MM.1S (cell line): ENCODE data around the gene ADCY5.

Source experiments
- DNase-seq: peaks from one replicate; pipeline ENCODE4 v3.0.0-alpha.2; 2015
- H2AFZ ChIP-seq: fragments of 300-600 bp; sonication (generic); 2 replicates; pipeline ENCODE4 v1.6.0; 2016; ENCODE audit warnings: antibody characterized with exemption, low read length
- H3F3A ChIP-seq: fragments of 300-600 bp; sonication (generic); 2 replicates; pipeline ENCODE4 v1.6.1; 2016; ENCODE audit warnings: mild to moderate bottlenecking, antibody characterized with exemption, low read length, moderate library complexity, mixed read lengths; ENCODE audit not compliant: insufficient read depth
- H3K27ac ChIP-seq: fragments of 300-600 bp; sonication (generic); 2 replicates; pipeline ENCODE4 v1.5.1; 2016; ENCODE audit warnings: mild to moderate bottlenecking, low read length
- H3K27me3 ChIP-seq: fragments of 300-600 bp; sonication (generic); replicated peaks from 2 replicates; pipeline ENCODE4 v1.6.0; 2016; ENCODE audit warnings: low read length; ENCODE audit not compliant: insufficient read depth
- H3K36me3 ChIP-seq: fragments of 300-600 bp; sonication (generic); replicated peaks from 2 replicates; pipeline ENCODE4 v1.6.1; 2016; ENCODE audit warnings: mild to moderate bottlenecking, low read length, mixed read lengths; ENCODE audit not compliant: insufficient read depth
- H3K4me1 ChIP-seq: fragments of 300-600 bp; sonication (generic); 2 replicates; pipeline ENCODE4 v1.6.1; 2016; ENCODE audit warnings: low read length, mixed read lengths
- H3K4me2 ChIP-seq: fragments of 300-600 bp; sonication (generic); 2 replicates; pipeline ENCODE4 v1.6.0; 2016; ENCODE audit warnings: low read depth, low read length
- H3K4me3 ChIP-seq: fragments of 300-600 bp; sonication (generic); 2 replicates; pipeline ENCODE4 v1.5.1; 2016; ENCODE audit warnings: low read length, mixed read lengths
- H3K79me2 ChIP-seq: fragments of 300-600 bp; sonication (generic); 2 replicates; pipeline ENCODE4 v1.6.1; 2016; ENCODE audit warnings: mixed run types, low read length, mixed read lengths
- H3K9ac ChIP-seq: fragments of 300-600 bp; sonication (generic); 2 replicates; pipeline ENCODE4 v1.6.1; 2016; ENCODE audit warnings: low read length, mixed read lengths
- H3K9me2 ChIP-seq: fragments of 300-600 bp; sonication (generic); replicated peaks from 2 replicates; pipeline ENCODE4 v1.6.1; 2016; ENCODE audit warnings: mild to moderate bottlenecking, low read length, mixed read lengths; ENCODE audit not compliant: insufficient read depth
- H3K9me3 ChIP-seq: fragments of 300-600 bp; sonication (generic); replicated peaks from 2 replicates; pipeline ENCODE4 v1.6.1; 2016; ENCODE audit warnings: mild to moderate bottlenecking, low read length, mixed read lengths; ENCODE audit not compliant: insufficient read depth
- H4K20me1 ChIP-seq: fragments of 300-600 bp; sonication (generic); 2 replicates; pipeline ENCODE4 v1.6.1; 2016; ENCODE audit warnings: mild to moderate bottlenecking, low read length, moderate library complexity, mixed read lengths; ENCODE audit not compliant: insufficient read depth
- EZH2 ChIP-seq: fragments of 300-600 bp; sonication (generic); optimal IDR thresholded peaks from 2 replicates; pipeline ENCODE3; 2017; ENCODE audit warnings: low read depth, mild to moderate bottlenecking, antibody characterized with exemption, low read length, mixed read lengths
- EZH2phosphoT487 ChIP-seq: fragments of 300-600 bp; sonication (generic); IDR thresholded peaks from 2 replicates; pipeline ENCODE4 v1.6.1; 2018; ENCODE audit warnings: antibody characterized with exemption, low read length
- TF ChIP-seq, protein P1 (sequence below): fragments of 300-600 bp; sonication (generic); IDR thresholded peaks from 2 replicates; pipeline ENCODE4 v1.5.1; 2016; ENCODE audit warnings: antibody characterized with exemption, low read length, mixed read lengths

Gene ADCY5

DNA sequence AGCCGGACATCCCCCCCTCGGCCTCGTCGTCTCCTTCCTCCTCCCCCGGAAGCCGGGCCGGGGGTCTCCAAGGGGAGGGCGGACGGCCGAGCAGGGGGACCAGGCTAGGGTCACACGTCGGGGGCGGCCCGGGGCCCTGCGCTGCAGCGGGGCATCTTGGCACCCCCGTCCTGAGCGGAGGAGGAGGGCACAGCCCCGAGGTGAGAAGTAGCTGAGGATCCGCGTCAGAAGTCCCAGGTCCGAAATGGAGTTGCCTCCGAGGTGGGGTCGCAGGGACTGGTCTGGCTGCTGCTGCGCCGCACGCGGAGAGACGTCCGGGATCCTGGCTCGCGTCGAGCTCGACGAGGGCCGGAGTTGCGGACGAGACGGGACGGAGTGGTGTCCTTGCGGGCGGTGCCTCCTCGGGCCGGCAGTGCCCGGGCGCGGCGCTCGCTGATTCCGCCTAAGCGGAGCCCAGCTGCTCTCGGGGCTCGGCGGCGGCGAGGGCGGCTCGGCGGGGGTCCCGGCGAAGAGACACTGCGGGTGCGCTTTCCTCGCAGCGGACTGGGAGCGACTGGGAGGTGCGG is at the start of gene ADCY5:
TSS of gene ADCY5 (minus strand) at position 555 of the 566 bp plus-strand sequence. CDS start at position 10, 545 bp downstream.
- Histone ChIP-seq H3K79me2 (no peaks in the 10 kb centered on the region), H3K4me1 (no peaks in the 10 kb centered on the region), H3K9me2 (no peaks in the 10 kb centered on the region), H3K4me3 (peak within 1 kb of the TSS; percentile 41; the same call in 1 of the 2 replicates), H3K4me2 (peak within 1 kb of the TSS; percentile 68), H4K20me1 (no peaks in the 10 kb centered on the region), H3F3A (no peaks in the 10 kb centered on the region), H2AFZ (0 out of 2 replicates have a peak within 1 kb of the TSS, but pooled peaks have one; percentile 15), H3K36me3 (no peaks in the 10 kb centered on the region), H3K27me3 (peaks cover 8% of the 10 kb centered on the region), H3K9ac (no peak within 1 kb of the TSS), H3K9me3 (no peaks in the 10 kb centered on the region), H3K27ac (no peak within 1 kb of the TSS)
- TF ChIP-seq EZH2 = no peak
- TF ChIP-seq EZH2phosphoT487 = no peak
- TF ChIP-seq, protein P1, sequence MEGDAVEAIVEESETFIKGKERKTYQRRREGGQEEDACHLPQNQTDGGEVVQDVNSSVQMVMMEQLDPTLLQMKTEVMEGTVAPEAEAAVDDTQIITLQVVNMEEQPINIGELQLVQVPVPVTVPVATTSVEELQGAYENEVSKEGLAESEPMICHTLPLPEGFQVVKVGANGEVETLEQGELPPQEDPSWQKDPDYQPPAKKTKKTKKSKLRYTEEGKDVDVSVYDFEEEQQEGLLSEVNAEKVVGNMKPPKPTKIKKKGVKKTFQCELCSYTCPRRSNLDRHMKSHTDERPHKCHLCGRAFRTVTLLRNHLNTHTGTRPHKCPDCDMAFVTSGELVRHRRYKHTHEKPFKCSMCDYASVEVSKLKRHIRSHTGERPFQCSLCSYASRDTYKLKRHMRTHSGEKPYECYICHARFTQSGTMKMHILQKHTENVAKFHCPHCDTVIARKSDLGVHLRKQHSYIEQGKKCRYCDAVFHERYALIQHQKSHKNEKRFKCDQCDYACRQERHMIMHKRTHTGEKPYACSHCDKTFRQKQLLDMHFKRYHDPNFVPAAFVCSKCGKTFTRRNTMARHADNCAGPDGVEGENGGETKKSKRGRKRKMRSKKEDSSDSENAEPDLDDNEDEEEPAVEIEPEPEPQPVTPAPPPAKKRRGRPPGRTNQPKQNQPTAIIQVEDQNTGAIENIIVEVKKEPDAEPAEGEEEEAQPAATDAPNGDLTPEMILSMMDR = no peak
- DNase-seq = no peak

DNA sequence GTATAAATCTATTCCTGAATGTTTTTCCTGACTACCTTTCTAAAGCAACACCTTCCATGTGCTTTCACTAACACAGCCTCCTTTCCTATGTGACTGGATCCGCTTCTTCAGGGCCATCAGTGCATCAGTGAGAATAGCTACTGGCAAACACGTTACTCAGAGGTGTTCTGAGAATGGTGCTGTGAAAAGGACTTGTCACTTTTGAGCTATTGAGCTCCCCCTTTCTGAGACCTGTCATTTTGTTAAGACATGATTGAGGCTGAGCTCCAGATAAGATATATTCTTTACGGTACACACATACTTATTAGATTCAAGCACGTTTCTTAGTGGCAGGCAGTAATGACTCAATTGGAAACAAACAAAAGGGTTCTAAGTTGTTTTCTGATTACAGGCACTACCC is 45.0 kb upstream of the ADCY5 start:
- Histone ChIP-seq H3K9me3 (no peaks in the 10 kb centered on the region), H3K27me3 (no peaks in the 10 kb centered on the region), H3K4me2 (no peak overlapping the region), H3K79me2 (no peaks in the 10 kb centered on the region), H3K9ac (no peak overlapping the region), H3K4me3 (no peak overlapping the region), H3K9me2 (no peaks in the 10 kb centered on the region), H3K27ac (no peak overlapping the region), H3K4me1 (peaks cover 3% of the 10 kb centered on the region; the same call in 1 of the 2 replicates), H3F3A (no peaks in the 10 kb centered on the region), H2AFZ (no peak overlapping the region), H4K20me1 (no peaks in the 10 kb centered on the region), H3K36me3 (no peaks in the 10 kb centered on the region)
- TF ChIP-seq EZH2 (no peak), EZH2phosphoT487 (no peak)
- TF ChIP-seq, protein P1 = no peak
- no peak for DNase-seq

DNA sequence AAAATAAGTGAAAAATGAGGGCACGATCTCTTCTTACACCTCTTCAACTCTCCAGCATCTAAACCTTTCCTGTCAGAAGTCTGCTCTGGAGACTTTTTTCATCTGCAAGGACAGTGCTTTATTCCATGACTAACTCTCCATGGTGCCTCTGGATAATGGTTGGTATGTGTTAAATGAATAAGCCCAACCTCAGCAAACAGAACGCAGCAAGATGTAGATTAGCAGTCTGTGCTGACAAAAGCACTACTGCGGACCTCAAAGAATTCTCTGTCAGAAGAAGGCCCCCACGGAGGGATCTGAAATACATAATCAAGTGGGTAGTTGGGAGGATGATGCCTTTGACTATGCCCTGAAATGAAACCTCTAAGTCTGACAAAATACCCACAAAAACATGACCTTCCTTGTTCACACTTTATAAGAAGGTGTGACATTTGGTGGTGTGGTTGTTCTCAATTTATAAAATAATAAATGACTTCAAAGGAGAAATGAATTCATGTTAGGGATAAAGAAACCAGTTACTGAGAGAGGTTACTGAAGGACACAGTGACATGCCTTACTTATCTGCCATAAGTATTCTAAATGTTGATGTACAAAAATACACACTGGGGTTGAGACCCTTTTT is 43.2 kb upstream of the ADCY5 start:
- Histone ChIP-seq H3K9me2 (no peaks in the 10 kb centered on the region), H3F3A (no peaks in the 10 kb centered on the region), H3K4me3 (no peak overlapping the region), H3K9me3 (no peaks in the 10 kb centered on the region), H4K20me1 (no peaks in the 10 kb centered on the region), H2AFZ (no peak overlapping the region), H3K4me1 (no peaks in the 10 kb centered on the region), H3K9ac (no peak overlapping the region), H3K36me3 (no peaks in the 10 kb centered on the region), H3K27me3 (no peaks in the 10 kb centered on the region), H3K27ac (no peak overlapping the region), H3K4me2 (no peak overlapping the region), H3K79me2 (no peaks in the 10 kb centered on the region)
- TF ChIP-seq EZH2 = no peak
- TF ChIP-seq, protein P1 = no peak
- TF ChIP-seq EZH2phosphoT487 = no peak
- no peak for DNase-seq
